HL-60 (cell line): ENCODE measurements around the gene AKAP13.

ENCODE experiments used
- DNase-seq, 2 experiments: peaks; one replicate each; pipeline ENCODE4 v3.0.0-alpha.2; 2010 to 2020; ENCODE audit warnings: low read depth in 1 of 2, low spot score in 1 of 2
- H3K27ac ChIP-seq: fragments of 250-450 bp; sonication (Bioruptor Pico); replicated peaks from 2 replicates; pipeline ENCODE4 v1.5.1; 2020; ENCODE audit warnings: mild to moderate bottlenecking, moderate library complexity
- H3K27me3 ChIP-seq: fragments of 250-450 bp; sonication (Bioruptor Pico); 2 replicates; pipeline ENCODE4 v1.5.1; 2021; ENCODE audit warnings: mild to moderate bottlenecking, moderate library complexity; ENCODE audit not compliant: insufficient read depth, poor library complexity, severe bottlenecking
- H3K4me3 ChIP-seq: replicated peaks from 2 replicates; pipeline ENCODE4 v1.5.1; 2011; ENCODE audit warnings: mild to moderate bottlenecking, control low read depth, low read length; ENCODE audit not compliant: insufficient read depth
- GABPA ChIP-seq: IDR thresholded peaks from 2 replicates; pipeline ENCODE4 v1.6.1; 2012; ENCODE audit warnings: low read depth
- POLR2AphosphoS5 ChIP-seq: IDR thresholded peaks from 2 replicates; pipeline ENCODE4 v1.6.1; 2012; ENCODE audit warnings: low read depth
- SPI1 ChIP-seq: IDR thresholded peaks from 2 replicates; pipeline ENCODE4 v1.6.1; 2012; ENCODE audit warnings: low read depth, mild to moderate bottlenecking, borderline replicate concordance
- TF ChIP-seq, protein P1 (sequence below): IDR thresholded peaks from 2 replicates; pipeline ENCODE4 v1.6.1; 2012; ENCODE audit warnings: low read depth; ENCODE audit not compliant: insufficient replicate concordance
- TF ChIP-seq, protein P2 (sequence below): IDR thresholded peaks from one replicate; pipeline ENCODE4 v1.5.1; 2011; ENCODE audit warnings: low read length, control low read depth, inconsistent platforms; ENCODE audit not compliant: insufficient read depth

The AKAP13 gene

DNA sequence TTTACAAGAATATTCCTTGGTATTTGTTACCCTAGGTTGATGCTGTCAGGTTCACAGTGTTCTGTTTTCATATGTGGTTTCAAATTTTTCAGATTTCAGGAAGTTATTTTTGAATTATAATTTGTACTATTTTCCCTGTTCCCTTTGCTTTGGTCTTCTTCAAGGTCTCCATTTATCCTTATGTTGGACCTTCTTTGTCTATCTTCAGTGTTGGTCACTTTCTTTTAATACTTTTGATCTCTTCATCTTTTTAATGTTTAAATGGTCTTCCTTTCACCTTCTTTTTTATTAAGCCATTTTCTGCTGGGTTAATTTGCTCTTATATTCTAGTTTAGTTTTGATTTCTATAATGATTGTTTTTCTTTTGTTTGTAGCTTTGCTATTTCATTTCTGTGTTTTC, 353.0 kb downstream of the AKAP13 start:
- Histone ChIP-seq H3K4me3 (no peak overlapping the region), H3K27ac (no peak overlapping the region), H3K27me3 (no peaks in the 10 kb centered on the region)
- no peak for TF ChIP-seq GABPA
- TF ChIP-seq, protein P1, sequence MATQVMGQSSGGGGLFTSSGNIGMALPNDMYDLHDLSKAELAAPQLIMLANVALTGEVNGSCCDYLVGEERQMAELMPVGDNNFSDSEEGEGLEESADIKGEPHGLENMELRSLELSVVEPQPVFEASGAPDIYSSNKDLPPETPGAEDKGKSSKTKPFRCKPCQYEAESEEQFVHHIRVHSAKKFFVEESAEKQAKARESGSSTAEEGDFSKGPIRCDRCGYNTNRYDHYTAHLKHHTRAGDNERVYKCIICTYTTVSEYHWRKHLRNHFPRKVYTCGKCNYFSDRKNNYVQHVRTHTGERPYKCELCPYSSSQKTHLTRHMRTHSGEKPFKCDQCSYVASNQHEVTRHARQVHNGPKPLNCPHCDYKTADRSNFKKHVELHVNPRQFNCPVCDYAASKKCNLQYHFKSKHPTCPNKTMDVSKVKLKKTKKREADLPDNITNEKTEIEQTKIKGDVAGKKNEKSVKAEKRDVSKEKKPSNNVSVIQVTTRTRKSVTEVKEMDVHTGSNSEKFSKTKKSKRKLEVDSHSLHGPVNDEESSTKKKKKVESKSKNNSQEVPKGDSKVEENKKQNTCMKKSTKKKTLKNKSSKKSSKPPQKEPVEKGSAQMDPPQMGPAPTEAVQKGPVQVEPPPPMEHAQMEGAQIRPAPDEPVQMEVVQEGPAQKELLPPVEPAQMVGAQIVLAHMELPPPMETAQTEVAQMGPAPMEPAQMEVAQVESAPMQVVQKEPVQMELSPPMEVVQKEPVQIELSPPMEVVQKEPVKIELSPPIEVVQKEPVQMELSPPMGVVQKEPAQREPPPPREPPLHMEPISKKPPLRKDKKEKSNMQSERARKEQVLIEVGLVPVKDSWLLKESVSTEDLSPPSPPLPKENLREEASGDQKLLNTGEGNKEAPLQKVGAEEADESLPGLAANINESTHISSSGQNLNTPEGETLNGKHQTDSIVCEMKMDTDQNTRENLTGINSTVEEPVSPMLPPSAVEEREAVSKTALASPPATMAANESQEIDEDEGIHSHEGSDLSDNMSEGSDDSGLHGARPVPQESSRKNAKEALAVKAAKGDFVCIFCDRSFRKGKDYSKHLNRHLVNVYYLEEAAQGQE: no peak
- TF ChIP-seq, protein P2, sequence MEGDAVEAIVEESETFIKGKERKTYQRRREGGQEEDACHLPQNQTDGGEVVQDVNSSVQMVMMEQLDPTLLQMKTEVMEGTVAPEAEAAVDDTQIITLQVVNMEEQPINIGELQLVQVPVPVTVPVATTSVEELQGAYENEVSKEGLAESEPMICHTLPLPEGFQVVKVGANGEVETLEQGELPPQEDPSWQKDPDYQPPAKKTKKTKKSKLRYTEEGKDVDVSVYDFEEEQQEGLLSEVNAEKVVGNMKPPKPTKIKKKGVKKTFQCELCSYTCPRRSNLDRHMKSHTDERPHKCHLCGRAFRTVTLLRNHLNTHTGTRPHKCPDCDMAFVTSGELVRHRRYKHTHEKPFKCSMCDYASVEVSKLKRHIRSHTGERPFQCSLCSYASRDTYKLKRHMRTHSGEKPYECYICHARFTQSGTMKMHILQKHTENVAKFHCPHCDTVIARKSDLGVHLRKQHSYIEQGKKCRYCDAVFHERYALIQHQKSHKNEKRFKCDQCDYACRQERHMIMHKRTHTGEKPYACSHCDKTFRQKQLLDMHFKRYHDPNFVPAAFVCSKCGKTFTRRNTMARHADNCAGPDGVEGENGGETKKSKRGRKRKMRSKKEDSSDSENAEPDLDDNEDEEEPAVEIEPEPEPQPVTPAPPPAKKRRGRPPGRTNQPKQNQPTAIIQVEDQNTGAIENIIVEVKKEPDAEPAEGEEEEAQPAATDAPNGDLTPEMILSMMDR: no peak
- no peak for TF ChIP-seq POLR2AphosphoS5
- no peak for TF ChIP-seq SPI1
- no peak for DNase-seq

DNA sequence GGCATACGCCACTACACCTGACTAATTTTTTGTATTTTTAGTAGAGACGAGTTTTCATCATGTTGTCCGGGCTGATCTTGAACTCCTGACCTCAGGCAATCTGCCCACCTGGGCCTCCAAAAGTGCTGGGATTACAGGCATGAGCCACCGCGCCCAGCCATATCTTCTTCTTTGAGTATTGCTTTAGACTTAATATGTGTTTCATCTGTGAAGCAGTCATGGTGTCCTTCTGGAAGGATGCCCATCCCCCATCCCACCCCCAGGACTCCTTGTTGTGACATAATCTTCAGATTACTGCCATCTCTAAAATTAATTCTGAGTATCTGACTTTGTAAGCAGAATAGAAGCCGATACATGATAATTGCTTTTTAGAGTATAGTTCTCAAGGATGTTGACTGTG, 356.7 kb downstream of the AKAP13 start:
- no peak overlapping the region for H3K4me3 ChIP-seq
- H3K27ac ChIP-seq: no peak overlapping the region
- TF ChIP-seq POLR2AphosphoS5 (no peak), GABPA (no peak), SPI1 (no peak)
- TF ChIP-seq, protein P2: no peak
- TF ChIP-seq, protein P1: no peak
- no peaks in the 10 kb centered on the region for H3K27me3 ChIP-seq
- no peak for DNase-seq

DNA sequence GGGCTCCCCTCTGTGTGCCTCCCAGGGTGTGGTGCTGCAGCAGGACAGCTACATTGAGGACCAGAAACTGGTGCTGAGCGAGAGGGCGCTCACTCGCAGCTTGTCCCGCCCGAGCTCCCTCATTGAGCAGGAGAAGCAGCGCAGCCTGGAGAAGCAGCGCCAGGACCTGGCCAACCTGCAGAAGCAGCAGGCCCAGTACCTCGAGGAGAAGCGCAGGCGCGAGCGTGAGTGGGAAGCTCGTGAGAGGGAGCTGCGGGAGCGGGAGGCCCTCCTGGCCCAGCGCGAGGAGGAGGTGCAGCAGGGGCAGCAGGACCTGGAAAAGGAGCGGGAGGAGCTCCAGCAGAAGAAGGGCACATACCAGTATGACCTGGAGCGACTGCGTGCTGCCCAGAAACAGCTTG, 360.6 kb downstream of the AKAP13 start:
- TF ChIP-seq POLR2AphosphoS5 (no peak), GABPA (no peak), SPI1 (no peak)
- TF ChIP-seq, protein P2: no peak
- TF ChIP-seq, protein P1: no peak
- Histone ChIP-seq H3K4me3 (no peak overlapping the region), H3K27me3 (no peaks in the 10 kb centered on the region), H3K27ac (no peak overlapping the region)
- DNase-seq: no peak
